HepG2 (cell line): Measurements from ENCODE around the gene SLC29A2. TPM values are rescaled to one million over a fixed set of nuclear protein-coding genes. Genes with fewer than 3 reads are reported as not detected.

Experiments
- ATF1 ChIP-seq: IDR thresholded peaks from 2 replicates; pipeline ENCODE4 v1.6.1; 2016; ENCODE audit warnings: mild to moderate bottlenecking, control low read depth
- ELF1 ChIP-seq: sonication (generic); formaldehyde crosslinking; IDR thresholded peaks from 2 replicates; pipeline ENCODE4 v1.4.0; 2020; ENCODE audit warnings: missing genetic modification reagents
- JDP2 ChIP-seq: sonication (generic); formaldehyde crosslinking; IDR thresholded peaks from 2 replicates; pipeline ENCODE4 v1.8.1; 2022; ENCODE audit warnings: missing genetic modification reagents, borderline replicate concordance
- KDM5A ChIP-seq: fragments of 200-600 bp; sonication (generic); IDR thresholded peaks from 2 replicates; pipeline ENCODE4 v1.7.0; 2018; ENCODE audit warnings: antibody characterized with exemption, mild to moderate bottlenecking, low read length, borderline replicate concordance
- PAWR ChIP-seq: sonication (generic); formaldehyde crosslinking; IDR thresholded peaks from 2 replicates; pipeline ENCODE4 v1.4.0; 2020; ENCODE audit warnings: missing genetic modification reagents, mild to moderate bottlenecking, borderline replicate concordance
- RBM39 ChIP-seq: fragments of 200-400 bp; formaldehyde crosslinking; IDR thresholded peaks from one replicate; pipeline ENCODE4 v1.6.1; 2018; ENCODE audit warnings: antibody characterized with exemption, mild to moderate bottlenecking, low read depth, low read length; ENCODE audit not compliant: poor library complexity, severe bottlenecking
- ZNF24 ChIP-seq: fragments of 450-650 bp; IDR thresholded peaks from 2 replicates; pipeline ENCODE4 v1.6.1; 2017; ENCODE audit warnings: antibody characterized with exemption, mild to moderate bottlenecking
- ZNF891 ChIP-seq: sonication (generic); formaldehyde crosslinking; IDR thresholded peaks from 2 replicates; pipeline ENCODE4 v1.5.0; 2020; ENCODE audit warnings: mild to moderate bottlenecking, missing genetic modification reagents
- polyA plus RNA-seq, 8 experiments: library from polyadenylated mRNA; depleted of rRNA in 3 of 8; stranded (reverse) in 7 of 8; unstranded in 1 of 8; fragments of >200 nt; fragmentation: Illumina TruSeq in 4 of 8; extraction: Trizol in 4 of 8; gene quantifications; 2 replicates each; pipeline versions ENCODE4 v1.2.1 to v1.2.3, GENCODE V29; 2011 to 2016; ENCODE audit warnings: low read depth in 4 of 8, missing spikeins in 1 of 8, mixed read lengths in 1 of 8; ENCODE audit not compliant: insufficient read depth in 1 of 8
- total RNA-seq, 5 experiments: library from RNA; depleted of rRNA; stranded (reverse); fragments of >200 nt; fragmentation: Illumina TruSeq; extraction: Trizol; gene quantifications; 2 replicates each; pipeline ENCODE4 v1.2.3, GENCODE V29; 2016; ENCODE audit warnings: low read depth in 1 of 5
- TF ChIP-seq, protein P1 (sequence below): IDR thresholded peaks from 2 replicates; pipeline ENCODE4 v1.6.1; 2016
- TF ChIP-seq, protein P2 (sequence below): sonication (generic); formaldehyde crosslinking; IDR thresholded peaks from 2 replicates; pipeline ENCODE4 v1.5.1; 2020; ENCODE audit warnings: missing genetic modification reagents, mild to moderate bottlenecking, borderline replicate concordance
- TF ChIP-seq, protein P3 (sequence below): sonication (generic); formaldehyde crosslinking; IDR thresholded peaks from 2 replicates; pipeline ENCODE4 v1.4.0; 2020; ENCODE audit warnings: missing genetic modification reagents
- TF ChIP-seq, protein P4 (sequence below): sonication (generic); formaldehyde crosslinking; IDR thresholded peaks from 2 replicates; pipeline ENCODE4 v1.8.0; 2022; ENCODE audit warnings: mild to moderate bottlenecking, missing genetic modification reagents, moderate library complexity
- TF ChIP-seq, protein P5 (sequence below), 2 experiments: sonication (generic) in 1 of 2; formaldehyde crosslinking in 1 of 2; IDR thresholded peaks; 2 replicates each; pipeline versions ENCODE4 v1.6.1 to v1.9.0; 2014 to 2022; ENCODE audit warnings: antibody characterized with exemption in 1 of 2, borderline replicate concordance in 1 of 2, inconsistent platforms in 1 of 2, low read depth in 1 of 2, missing genetic modification reagents in 1 of 2

Gene SLC29A2
- total and polyA plus RNA-seq, 2 of the 13 experiments (the other 11 are each of a cell fraction or from before 2014, with no cell fraction given) = 0.63 to 0.66 TPM

GRCh38 chr11:66336234-66337102 is 35.1 kb downstream of the SLC29A2 start, which contains the start of gene RIN1 (continued):
- TF ChIP-seq, protein P1, sequence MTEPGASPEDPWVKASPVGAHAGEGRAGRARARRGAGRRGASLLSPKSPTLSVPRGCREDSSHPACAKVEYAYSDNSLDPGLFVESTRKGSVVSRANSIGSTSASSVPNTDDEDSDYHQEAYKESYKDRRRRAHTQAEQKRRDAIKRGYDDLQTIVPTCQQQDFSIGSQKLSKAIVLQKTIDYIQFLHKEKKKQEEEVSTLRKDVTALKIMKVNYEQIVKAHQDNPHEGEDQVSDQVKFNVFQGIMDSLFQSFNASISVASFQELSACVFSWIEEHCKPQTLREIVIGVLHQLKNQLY (CRISPR knock-in tag) = peak; percentile 67; the same call in 1 of the 2 replicates
- TF ChIP-seq, protein P2, sequence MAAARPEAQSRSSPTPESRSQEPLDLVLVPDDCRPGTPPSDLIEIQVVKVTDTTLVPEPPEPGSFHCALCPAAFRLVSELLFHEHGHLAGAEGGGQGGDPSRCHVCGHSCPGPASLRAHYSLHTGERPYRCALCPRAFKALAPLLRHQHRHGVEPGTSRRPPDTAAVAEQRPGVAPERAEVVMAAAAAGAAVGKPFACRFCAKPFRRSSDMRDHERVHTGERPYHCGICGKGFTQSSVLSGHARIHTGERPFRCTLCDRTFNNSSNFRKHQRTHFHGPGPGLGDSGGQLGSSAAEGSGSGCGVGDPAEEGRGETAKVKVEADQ (CRISPR knock-in tag) = peak; percentile 66; the same call in 1 of the 2 replicates
- peak; percentile 51; the same call in 1 of the 2 replicates for TF ChIP-seq KDM5A
- peak; percentile 66 for TF ChIP-seq ELF1
- TF ChIP-seq RBM39 = peak; percentile 95
- TF ChIP-seq, protein P3, sequence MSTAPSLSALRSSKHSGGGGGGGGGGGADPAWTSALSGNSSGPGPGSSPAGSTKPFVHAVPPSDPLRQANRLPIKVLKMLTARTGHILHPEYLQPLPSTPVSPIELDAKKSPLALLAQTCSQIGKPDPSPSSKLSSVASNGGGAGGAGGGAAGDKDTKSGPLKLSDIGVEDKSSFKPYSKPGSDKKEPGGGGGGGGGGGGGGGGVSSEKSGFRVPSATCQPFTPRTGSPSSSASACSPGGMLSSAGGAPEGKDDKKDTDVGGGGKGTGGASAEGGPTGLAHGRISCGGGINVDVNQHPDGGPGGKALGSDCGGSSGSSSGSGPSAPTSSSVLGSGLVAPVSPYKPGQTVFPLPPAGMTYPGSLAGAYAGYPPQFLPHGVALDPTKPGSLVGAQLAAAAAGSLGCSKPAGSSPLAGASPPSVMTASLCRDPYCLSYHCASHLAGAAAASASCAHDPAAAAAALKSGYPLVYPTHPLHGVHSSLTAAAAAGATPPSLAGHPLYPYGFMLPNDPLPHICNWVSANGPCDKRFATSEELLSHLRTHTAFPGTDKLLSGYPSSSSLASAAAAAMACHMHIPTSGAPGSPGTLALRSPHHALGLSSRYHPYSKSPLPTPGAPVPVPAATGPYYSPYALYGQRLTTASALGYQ = peak; percentile 79
- TF ChIP-seq, protein P4, sequence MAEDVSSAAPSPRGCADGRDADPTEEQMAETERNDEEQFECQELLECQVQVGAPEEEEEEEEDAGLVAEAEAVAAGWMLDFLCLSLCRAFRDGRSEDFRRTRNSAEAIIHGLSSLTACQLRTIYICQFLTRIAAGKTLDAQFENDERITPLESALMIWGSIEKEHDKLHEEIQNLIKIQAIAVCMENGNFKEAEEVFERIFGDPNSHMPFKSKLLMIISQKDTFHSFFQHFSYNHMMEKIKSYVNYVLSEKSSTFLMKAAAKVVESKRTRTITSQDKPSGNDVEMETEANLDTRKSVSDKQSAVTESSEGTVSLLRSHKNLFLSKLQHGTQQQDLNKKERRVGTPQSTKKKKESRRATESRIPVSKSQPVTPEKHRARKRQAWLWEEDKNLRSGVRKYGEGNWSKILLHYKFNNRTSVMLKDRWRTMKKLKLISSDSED (CRISPR knock-in tag) = no peak
- TF ChIP-seq, protein P5, sequence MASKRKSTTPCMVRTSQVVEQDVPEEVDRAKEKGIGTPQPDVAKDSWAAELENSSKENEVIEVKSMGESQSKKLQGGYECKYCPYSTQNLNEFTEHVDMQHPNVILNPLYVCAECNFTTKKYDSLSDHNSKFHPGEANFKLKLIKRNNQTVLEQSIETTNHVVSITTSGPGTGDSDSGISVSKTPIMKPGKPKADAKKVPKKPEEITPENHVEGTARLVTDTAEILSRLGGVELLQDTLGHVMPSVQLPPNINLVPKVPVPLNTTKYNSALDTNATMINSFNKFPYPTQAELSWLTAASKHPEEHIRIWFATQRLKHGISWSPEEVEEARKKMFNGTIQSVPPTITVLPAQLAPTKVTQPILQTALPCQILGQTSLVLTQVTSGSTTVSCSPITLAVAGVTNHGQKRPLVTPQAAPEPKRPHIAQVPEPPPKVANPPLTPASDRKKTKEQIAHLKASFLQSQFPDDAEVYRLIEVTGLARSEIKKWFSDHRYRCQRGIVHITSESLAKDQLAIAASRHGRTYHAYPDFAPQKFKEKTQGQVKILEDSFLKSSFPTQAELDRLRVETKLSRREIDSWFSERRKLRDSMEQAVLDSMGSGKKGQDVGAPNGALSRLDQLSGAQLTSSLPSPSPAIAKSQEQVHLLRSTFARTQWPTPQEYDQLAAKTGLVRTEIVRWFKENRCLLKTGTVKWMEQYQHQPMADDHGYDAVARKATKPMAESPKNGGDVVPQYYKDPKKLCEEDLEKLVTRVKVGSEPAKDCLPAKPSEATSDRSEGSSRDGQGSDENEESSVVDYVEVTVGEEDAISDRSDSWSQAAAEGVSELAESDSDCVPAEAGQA (IDR thresholded peaks at IDR 0.05; ENCODE audit: low read depth) = peak; percentile 55; the same call in 1 of the 2 replicates
- TF ChIP-seq, protein P5 (CRISPR knock-in tag; IDR thresholded peaks at IDR 0.05; ENCODE audit: borderline replicate concordance) = no peak
- TF ChIP-seq ATF1 (CRISPR knock-in tag) = peak; percentile 70; the same call in 1 of the 2 replicates
- TF ChIP-seq JDP2 (CRISPR knock-in tag) = no peak
- TF ChIP-seq PAWR (CRISPR knock-in tag) = no peak
- 0 out of 2 replicates have a peak, but pooled peaks have one; percentile 32 for TF ChIP-seq ZNF24
- TF ChIP-seq ZNF891 (CRISPR knock-in tag) = peak; percentile 89
